Endothelial cell (in vitro differentiated cells): Measurements from ENCODE around the gene FCRL6. TPM values are rescaled to one million over a fixed set of nuclear protein-coding genes. Genes with fewer than 3 reads are reported as not detected.
A peak's percentile ranks its signal among the peaks of the same experiment; 100 is the strongest.

Experiments used
- DNase-seq: peaks from one replicate; pipeline ENCODE4 v3.0.0; 2021; ENCODE audit warnings: low spot score
- H3K27ac Mint-ChIP-seq: one replicate; pipeline ENCODE4 v1.8.0; 2021; ENCODE audit warnings: mixed read lengths, inconsistent platforms; ENCODE audit not compliant: unreplicated experiment
- H3K27me3 Mint-ChIP-seq: one replicate; pipeline ENCODE4 v1.8.0; 2021; ENCODE audit warnings: mild to moderate bottlenecking, moderate library complexity, mixed read lengths, inconsistent platforms; ENCODE audit not compliant: unreplicated experiment
- H3K36me3 Mint-ChIP-seq: one replicate; pipeline ENCODE4 v1.8.0; 2021; ENCODE audit warnings: mild to moderate bottlenecking, low read depth, mixed read lengths, inconsistent platforms; ENCODE audit not compliant: unreplicated experiment
- H3K4me1 Mint-ChIP-seq: one replicate; pipeline ENCODE4 v1.8.0; 2021; ENCODE audit warnings: mild to moderate bottlenecking, mixed read lengths, inconsistent platforms; ENCODE audit not compliant: unreplicated experiment
- H3K4me3 Mint-ChIP-seq: one replicate; pipeline ENCODE4 v1.8.0; 2021; ENCODE audit warnings: mild to moderate bottlenecking, mixed read lengths, inconsistent platforms; ENCODE audit not compliant: unreplicated experiment
- H3K9me3 Mint-ChIP-seq: one replicate; pipeline ENCODE4 v1.8.0; 2021; ENCODE audit warnings: mixed read lengths, inconsistent platforms; ENCODE audit not compliant: unreplicated experiment
- total RNA-seq: library from RNA; stranded (reverse); fragmentation: NEBNext Ultra II Directional; extraction: Animal tissue kit (Norgen Biotek cat#: 25700); gene quantifications from one replicate; pipeline ENCODE4 v1.2.1, GENCODE V29; 2021; ENCODE audit not compliant: unreplicated experiment
- TF ChIP-seq, protein P1 (sequence below): fragments of 200-600 bp; sonication (generic); IDR thresholded peaks from one replicate; pipeline ENCODE4 v1.5.0; 2021; ENCODE audit warnings: antibody characterized with exemption; ENCODE audit not compliant: unreplicated experiment

The FCRL6 gene
- total RNA-seq, 1 donor from 2014 or later: not detected

DNA sequence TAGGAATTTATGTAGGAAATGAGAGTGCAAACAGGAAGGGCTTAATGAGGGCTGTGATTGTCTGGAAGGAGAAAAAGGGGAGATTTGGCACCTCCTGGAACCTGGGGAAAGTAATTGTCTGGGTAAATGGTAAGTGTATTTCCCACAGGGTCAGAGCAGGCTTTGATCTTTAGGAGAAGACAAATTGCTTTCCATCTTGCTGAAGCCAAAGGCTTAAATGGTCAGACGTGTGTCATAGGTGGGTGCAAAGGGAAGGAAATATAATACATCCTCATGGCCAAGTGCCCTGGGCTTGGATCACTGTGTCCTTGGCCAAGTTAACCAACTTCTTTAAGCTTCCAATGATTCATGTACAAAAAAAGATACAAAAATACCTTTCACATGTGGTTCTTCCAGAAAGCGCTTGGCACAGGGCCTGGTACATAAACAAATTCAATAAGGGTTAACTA is 22.7 kb upstream of the FCRL6 start:
- H3K36me3 Mint-ChIP-seq: peaks cover 3% of the 10 kb centered on the region
- peak overlapping the region; percentile 79 for H3K27ac Mint-ChIP-seq
- no peak for DNase-seq
- peaks cover 35% of the 10 kb centered on the region for H3K4me1 Mint-ChIP-seq
- TF ChIP-seq, protein P1, sequence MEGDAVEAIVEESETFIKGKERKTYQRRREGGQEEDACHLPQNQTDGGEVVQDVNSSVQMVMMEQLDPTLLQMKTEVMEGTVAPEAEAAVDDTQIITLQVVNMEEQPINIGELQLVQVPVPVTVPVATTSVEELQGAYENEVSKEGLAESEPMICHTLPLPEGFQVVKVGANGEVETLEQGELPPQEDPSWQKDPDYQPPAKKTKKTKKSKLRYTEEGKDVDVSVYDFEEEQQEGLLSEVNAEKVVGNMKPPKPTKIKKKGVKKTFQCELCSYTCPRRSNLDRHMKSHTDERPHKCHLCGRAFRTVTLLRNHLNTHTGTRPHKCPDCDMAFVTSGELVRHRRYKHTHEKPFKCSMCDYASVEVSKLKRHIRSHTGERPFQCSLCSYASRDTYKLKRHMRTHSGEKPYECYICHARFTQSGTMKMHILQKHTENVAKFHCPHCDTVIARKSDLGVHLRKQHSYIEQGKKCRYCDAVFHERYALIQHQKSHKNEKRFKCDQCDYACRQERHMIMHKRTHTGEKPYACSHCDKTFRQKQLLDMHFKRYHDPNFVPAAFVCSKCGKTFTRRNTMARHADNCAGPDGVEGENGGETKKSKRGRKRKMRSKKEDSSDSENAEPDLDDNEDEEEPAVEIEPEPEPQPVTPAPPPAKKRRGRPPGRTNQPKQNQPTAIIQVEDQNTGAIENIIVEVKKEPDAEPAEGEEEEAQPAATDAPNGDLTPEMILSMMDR: no peak
- H3K9me3 Mint-ChIP-seq: no peaks in the 10 kb centered on the region
- no peak overlapping the region for H3K4me3 Mint-ChIP-seq
- peaks cover 9% of the 10 kb centered on the region for H3K27me3 Mint-ChIP-seq

DNA sequence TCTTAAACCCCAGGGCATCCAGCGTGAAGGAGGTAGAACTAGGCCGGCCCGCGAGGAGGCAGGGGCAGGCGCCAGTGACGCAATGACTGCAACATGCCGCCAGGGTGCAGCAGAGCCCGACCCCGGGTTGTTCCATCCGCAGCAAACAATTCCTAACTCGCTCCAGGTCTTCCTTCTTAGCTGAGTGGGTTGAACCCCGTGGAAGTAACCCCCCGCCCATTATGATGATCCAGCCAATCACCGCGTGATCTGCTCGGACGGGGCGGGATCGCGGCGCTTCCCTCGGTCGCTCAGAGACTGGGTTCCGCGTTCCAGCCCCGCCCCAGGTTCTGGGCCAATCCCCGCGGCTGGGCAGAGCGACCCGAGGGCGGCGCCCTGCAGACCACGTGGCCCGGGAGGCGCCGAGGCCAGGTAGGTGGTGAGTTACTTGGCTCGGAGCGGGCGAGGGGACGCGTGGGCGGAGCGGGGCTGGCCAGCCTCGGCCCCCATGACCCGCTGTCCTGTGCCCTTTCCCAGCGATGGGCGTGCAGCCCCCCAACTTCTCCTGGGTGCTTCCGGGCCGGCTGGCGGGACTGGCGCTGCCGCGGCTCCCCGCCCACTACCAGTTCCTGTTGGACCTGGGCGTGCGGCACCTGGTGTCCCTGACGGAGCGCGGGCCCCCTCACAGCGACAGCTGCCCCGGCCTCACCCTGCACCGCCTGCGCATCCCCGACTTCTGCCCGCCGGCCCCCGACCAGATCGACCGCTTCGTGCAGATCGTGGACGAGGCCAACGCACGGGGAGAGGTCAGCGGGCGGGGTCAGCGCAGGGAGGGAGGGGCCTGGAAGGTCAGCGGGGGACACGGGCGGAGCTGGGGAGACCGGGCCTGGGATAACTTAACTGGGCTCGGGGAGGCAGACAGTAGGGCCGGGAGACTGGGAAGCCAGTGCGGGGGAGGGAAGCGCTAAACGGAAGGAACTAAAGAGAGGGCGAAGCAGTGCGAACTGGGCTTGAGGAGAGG is 21.3 kb upstream of the FCRL6 start, which contains the start of gene DUSP23:
Gene DUSP23, plus strand, starts transcription at position 380 of the 1,000 bp plus-strand sequence. Its CDS starts 139 bp downstream, at position 519.
- peaks cover 29% of the 10 kb centered on the region for H3K4me1 Mint-ChIP-seq
- peaks cover 10% of the 10 kb centered on the region for H3K27me3 Mint-ChIP-seq
- TF ChIP-seq, protein P1: peak; percentile 95
- peak within 1 kb of the TSS; percentile 92 for H3K4me3 Mint-ChIP-seq
- DNase-seq: peak; percentile 98
- H3K36me3 Mint-ChIP-seq: peaks cover 3% of the 10 kb centered on the region
- no peaks in the 10 kb centered on the region for H3K9me3 Mint-ChIP-seq
- H3K27ac Mint-ChIP-seq: peak within 1 kb of the TSS; percentile 25

DNA sequence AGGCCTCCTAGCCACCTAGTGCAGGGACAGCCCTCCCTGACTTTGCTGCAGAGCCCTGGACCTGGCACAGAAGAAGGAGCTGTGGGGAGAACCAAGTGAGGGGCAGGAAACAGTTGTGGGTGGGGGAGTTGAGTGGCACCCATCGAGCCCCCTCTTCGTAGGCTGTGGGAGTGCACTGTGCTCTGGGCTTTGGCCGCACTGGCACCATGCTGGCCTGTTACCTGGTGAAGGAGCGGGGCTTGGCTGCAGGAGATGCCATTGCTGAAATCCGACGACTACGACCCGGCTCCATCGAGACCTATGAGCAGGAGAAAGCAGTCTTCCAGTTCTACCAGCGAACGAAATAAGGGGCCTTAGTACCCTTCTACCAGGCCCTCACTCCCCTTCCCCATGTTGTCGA is 20.2 kb upstream of the FCRL6 start:
- Mint-ChIP-seq H3K36me3 (peaks cover 3% of the 10 kb centered on the region), H3K27me3 (peaks cover 10% of the 10 kb centered on the region), H3K9me3 (no peaks in the 10 kb centered on the region), H3K4me1 (peaks cover 29% of the 10 kb centered on the region), H3K27ac (no peak overlapping the region), H3K4me3 (no peak overlapping the region)
- DNase-seq: no peak
- TF ChIP-seq, protein P1: no peak

DNA sequence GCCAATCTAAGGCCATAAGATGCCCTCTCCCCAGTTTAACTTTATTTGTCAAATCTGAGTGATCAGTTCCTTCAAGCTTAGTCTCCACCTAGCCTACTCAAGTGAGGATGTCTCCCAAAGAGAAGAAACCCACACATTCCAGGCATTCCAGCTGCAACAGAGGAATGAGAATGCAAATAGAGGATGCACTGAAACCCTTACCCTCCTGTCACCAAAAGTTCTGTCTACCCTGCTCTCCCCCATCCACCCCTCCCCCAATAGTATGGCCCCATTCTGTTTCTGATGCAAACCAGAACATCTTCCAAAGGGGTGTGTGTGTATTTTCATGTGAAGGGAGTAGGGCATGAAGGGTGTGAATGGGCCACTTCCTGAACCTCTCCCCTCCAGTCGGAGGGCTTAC is 18.4 kb upstream of the FCRL6 start:
- no peak overlapping the region for H3K4me3 Mint-ChIP-seq
- peaks cover 23% of the 10 kb centered on the region for H3K4me1 Mint-ChIP-seq
- H3K27ac Mint-ChIP-seq: no peak overlapping the region
- no peaks in the 10 kb centered on the region for H3K9me3 Mint-ChIP-seq
- H3K36me3 Mint-ChIP-seq: peaks cover 3% of the 10 kb centered on the region
- no peak for DNase-seq
- peaks cover 8% of the 10 kb centered on the region for H3K27me3 Mint-ChIP-seq
- TF ChIP-seq, protein P1: no peak

DNA sequence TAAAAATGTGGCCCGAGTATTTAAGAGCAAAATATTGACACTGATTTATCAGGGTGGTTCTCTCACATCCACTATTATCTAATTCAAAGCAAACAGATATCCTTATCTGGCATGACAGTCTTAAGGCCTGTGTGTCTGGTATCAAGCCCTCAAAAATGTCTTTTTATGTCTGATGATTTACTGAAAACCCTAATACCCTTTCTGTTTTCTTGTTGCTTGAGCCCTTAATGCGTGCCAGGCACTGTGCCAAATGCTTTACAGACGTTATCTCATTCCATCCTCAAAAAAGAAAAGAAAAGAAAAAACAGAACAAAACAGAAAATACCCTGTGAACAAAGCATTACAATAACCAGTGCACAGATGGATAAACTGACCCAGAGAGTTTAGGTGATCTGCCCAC is 15.7 kb upstream of the FCRL6 start:
- H3K4me1 Mint-ChIP-seq: peaks cover 8% of the 10 kb centered on the region
- H3K4me3 Mint-ChIP-seq: no peak overlapping the region
- TF ChIP-seq, protein P1: no peak
- H3K27ac Mint-ChIP-seq: no peak overlapping the region
- H3K9me3 Mint-ChIP-seq: no peaks in the 10 kb centered on the region
- H3K27me3 Mint-ChIP-seq: peaks cover 7% of the 10 kb centered on the region
- H3K36me3 Mint-ChIP-seq: peaks cover 3% of the 10 kb centered on the region
- DNase-seq: no peak
